Stimulated activated CD4-positive, alpha-beta T cell treated with anti-CD3 and anti-CD28 coated beads, Interleukin-2, amount 100 ng/mL, for 4 hours (primary cell): ENCODE results near the gene ABCA3.
"Not testable (repeated sequence)": the region's sequence is repeated elsewhere in the genome, so short reads cannot be mapped to it uniquely, and the experiment has no call there.

Source experiments
- DNase-seq: peaks from one replicate; pipeline ENCODE4 v3.0.0-alpha.2; 2020; ENCODE audit warnings: low read depth

ABCA3 gene

DNA sequence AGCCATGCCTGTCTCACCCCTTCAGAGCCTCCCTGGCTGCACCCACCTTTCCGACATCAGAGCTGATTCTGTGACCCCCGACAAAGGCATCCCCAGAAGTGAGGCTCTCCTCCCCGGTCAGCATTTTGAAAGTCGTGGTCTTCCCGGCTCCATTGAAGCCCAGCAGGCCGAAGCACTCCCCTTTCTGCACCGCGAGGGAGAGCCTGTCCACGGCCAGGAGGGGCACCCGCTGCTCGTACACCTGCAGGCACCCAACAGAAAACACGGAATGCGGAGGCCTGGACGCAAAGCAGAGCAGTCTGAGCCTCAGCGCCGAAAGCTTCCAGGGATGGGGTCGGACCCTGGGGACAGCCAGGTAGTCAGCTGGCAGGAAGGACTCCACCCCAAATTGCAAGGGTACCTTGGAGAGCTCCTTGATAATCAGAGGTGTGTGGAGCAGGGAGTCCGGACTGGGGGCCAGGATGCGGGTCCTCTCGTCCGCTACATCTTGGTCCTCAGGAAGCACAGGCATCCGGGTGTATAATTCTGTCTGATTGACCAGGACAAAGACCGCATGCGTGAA lies 59.5 kb downstream of the ABCA3 start:
- DNase-seq, result no peak

DNA sequence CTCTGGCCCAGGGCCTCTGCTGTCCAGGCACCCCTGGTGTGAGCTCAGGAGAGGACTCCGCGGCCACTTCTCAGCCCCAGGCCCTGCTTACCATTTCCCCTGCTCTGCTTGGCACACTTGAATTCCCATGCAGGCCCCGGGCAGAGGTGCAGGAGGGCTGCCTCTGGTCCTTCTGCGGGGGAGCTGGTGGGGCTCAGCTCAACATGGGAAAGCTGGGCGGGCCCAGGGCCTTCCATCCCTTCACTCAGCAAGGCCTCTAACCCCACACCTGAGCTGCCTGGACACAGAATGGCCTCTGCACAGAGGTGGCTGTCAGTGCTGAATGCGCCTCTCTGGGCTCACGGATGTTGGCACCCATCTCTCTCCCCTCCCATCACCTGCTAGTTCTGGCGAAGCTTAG lies 60.1 kb downstream of the ABCA3 start:
- no peak for DNase-seq

DNA sequence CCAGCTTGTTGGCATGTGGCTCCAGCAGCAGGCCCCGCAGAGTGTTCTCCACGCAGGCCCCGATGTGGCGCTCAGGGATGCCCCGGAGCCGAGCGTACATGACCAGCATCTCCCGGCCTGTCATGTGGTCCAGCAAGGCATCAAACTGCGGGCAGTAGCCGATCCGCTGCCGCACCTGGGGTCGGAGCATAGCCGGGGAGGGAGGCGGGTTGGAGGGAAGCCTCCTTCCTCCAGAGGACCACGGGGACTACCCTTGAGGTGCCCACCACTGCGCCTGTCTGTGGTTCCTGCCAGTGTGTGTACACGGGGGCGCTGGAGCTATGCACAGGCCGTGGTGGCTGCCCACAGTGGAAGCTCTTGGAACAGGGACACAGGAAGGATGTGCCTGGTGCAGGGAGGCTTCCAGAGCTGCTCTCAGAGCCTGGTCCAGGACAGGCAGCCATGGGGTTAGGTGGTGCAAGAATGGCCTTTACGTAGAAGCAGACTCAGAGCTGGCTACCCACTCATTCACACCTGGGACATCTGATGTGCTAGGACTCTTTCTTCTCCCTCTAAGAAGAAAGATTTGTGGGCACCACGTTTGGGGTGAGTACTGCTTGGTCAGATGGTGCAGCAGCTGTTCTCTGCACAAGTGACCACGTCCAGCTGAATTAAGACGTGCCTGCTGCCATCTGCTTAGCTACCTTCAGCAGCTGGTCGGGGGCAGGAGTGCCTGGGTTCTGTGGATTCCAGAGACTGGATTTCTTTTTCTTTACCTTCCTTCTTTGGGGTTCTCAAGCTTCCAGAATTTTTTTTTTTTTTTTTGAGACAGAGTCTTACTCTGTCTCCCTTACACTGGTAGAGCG lies 61.4 kb downstream of the ABCA3 start:
- no peak for DNase-seq

DNA sequence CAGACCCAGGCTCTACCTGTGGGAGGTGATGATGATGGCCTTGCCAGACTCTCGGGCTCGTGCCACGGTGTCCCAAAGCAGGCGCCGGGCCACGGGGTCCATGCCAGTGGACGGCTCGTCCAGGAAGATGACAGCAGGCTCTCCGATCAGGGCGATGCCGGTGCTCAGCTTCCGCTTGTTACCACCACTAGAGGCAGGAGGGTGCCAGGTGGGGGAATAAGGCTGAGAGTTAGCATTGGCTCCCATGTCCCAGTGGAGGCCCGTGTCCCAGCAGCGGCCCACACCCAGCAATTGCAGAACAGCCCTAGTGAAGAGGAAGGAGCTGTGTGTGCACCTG lies 62.3 kb downstream of the ABCA3 start:
- DNase-seq, result no peak

DNA sequence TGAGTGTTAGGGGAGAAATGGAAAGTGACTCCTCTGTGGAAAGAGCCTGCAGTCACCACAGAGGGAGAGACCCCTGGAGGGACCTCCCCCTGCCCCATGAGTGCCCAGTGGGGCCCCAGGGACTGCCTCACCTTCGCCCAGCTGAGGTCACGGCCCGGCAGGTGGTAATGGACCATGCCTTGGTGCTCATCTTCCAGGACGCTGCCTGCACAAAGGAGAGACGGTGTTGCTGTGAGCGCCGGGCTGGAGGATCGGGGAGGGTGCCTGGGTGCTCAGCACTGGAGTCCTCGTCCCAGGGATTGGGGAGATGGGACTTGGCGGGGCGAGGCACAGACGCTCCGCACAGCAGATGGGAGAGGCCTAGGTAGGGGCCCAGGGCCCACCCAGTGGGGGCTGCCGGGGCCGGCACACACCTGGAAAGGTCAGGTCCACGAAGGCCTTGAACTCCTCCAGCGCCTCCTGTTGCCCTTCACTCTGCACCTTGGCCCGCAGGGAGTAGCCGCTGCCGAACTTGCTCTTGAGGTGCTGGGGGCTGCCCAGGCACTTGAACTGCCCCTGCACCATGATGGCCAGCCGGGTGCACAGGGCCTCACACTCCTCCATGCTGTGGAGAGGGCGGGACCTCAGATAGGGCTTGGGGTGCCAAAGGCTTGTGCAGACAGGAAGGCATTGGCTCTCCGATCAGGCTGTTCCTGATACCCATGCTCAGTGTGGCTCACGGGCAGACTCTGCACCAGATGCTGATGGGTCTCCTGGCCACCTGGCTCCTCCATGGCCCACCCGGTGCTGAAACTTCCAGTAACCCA lies 62.9 kb downstream of the ABCA3 start:
- DNase-seq, result no peak

DNA sequence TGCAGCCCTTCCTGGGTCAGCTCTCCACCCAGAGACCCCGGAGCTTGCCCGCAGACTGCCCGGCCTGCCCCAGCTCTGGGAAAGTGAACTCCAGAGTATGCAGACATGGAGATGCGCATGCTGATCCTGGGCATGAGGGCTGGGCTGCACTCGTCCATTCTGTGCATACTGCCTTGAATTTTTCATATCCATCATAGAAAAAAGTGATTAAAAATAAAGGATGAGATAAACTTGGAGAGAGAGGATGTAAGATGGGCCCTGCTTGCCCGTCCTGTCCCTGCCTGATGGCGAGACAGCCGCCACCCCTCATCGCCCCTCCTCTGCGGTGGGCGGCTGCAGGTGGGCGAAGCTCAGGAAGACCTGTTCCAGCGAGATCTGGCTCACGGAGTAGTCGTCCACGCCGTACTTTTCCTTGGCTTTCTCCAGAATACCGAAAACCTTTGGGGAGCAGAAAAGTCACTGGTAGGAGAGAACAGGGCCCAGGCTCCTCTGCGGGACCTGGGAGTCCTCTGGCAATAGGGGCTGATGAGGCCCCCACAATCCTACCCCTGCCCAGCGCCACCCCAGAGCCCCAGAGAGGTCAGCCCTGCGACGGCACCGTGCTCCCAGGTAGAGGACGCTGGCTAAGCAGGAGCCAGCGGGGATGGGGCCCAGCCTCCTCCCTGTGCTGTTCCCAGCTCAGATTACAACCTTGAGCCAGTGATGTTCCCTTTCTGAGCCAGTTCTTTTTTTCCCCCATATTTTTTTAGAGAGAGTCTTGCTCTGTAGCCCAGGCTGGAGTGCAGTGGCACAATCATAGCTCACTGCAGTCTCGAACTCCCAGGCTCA lies 63.9 kb downstream of the ABCA3 start:
- no peak for DNase-seq

DNA sequence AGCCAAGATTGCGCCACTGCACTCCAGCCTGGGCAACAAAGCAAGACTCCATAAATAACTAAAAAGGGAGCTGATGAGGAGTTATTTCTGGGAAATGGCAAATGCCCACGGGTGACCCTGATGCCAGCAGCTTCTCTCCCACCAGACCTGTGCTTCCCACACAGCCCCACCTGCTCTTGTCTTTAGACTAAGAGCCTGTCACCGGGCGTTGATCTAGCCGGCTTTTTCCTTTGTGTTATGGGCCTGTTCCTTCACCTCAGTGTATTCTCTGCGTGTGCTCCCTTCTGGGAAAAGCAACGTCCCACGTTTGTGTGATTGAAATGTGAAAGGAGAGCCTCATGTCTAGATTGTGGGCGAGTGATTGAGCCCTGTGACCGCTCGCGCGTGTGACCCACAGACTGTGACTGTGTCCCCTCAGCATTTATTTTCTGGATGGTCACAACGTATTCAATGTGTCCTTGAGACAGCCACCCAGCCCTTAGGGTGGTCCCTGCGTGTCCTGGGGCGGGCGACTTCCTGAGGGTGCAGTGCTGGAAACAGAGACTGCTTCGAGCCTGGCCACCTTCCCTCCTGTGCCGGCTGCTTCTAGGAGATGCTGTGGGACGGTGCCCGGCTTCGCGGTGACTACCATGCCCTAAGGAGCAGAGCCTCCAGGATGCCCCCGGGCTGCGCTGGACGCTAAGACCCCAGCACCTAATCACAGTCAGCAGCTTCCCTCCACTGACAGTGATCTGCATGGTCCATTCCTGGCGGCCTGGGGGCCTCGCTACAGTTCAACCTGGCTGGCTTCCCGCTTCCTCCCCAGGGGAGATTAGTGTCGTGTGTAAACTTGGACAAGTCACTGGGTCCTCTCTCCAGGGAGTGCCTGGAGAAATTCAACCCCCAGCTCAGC lies 64.8 kb downstream of the ABCA3 start:
- DNase-seq, result no peak

DNA sequence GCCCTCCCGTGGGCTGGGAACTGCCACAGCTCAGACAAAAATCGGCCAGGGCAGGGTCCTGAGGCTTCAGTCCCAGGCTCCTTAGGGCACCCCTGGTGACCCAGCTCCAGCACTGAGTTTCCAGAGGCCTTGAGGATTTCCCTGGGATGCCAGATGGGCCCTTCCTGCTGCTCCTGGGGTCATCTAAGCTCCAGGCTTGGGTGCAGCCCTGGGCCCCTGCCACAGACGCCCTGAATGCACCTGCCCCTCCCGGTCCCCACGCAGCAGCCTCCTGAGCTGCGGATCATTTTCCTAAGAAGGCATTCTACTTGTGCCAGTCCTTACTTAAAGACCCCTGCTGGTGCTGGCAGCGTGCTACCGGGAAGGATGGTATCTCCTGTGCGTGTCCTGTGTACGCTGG lies 66.6 kb downstream of the ABCA3 start:
- DNase-seq, result no peak

DNA sequence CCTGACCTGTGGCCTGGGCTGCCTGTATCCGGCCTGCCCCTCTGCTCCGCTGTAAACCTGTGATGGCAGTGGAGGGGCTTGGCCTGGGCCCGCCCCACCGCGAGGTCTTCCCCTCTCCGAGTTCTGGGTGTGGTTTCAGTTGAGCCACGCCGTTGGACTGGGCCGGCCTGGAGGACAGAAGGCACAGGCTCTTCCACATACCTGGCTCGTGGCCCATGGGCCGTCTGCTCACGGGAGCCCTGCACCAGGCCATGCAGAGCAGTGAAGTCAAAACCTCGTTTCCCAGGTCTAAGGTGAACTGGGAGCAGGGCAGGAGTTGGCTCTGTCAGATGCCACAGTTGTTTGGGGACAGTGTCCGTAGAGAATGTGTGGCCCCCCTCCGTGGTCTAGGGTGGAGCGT lies 67.0 kb downstream of the ABCA3 start:
- DNase-seq, result no peak

DNA sequence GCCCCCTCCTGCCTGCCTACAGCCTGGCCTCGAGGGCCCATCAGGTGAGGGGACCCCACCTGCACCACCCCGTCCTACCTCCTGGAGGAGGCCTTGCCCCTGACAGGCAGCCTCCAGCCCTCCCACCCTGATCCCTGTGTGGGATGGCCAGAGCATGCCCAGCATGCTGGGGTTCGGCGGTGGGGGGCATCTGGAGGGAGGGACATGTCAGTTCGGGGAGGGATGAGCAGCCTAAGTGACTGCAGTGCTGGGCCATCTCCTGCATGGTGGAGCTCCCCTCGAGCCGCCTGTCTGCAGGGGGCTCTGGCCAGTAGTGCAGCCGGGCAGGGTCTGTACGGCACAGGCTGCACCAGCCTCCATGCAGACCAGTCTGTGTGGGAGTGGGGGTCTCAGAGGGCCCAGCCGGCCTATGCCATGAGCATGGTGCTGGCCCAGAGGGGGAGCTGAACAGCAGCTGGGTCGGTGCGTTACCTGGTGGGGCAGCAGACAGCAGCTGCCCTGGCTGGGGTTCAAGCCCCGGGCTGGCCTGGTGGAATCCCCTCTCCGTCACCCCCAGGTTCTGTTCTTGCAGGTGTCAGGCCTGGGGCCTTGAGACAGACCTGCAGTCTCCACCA lies 68.6 kb downstream of the ABCA3 start:
- DNase-seq, result no peak

DNA sequence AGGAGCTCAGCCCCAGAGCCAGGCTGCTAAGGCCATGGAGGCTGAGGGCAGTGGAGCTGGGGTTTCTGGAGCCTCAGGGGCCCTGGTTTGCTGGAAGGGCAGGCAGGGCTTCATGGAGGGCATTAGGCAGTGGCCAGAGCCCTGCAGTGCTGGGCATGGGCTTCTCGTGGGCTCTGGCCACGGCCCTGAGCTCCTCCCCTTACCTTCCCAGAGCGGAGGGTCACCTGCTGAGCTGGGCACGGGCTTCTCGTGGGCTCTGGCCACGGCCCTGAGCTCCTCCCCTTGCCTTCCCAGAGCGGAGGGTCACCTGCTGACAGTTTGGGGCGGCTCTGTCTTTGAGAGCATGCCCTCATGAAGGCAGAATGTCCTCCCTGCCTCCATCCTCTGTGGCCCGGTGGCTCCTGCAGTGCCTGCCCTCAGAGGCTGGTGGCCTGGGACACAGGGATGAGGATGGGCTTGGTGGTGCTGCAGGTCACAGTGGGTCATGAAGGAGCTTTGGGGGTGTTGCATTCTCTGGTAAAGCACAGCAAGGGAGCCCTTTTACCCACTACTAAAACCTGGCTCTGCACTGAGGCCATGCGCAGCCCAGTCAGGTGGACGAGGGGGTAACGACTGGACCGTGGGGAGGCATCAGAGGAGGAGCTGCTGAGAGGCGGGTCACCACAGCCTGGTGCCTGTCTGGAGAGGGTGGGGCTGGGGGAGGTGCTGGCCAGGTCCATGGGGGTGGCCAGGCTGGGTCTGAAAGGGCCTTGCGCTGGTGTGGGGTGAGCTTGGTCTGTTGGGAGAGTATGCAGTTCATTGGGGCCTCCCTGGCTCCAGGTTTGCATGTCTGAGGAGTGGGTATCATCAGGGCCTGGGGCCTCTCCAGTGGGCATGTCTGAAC lies 69.7 kb downstream of the ABCA3 start:
- DNase-seq, result no peak

DNA sequence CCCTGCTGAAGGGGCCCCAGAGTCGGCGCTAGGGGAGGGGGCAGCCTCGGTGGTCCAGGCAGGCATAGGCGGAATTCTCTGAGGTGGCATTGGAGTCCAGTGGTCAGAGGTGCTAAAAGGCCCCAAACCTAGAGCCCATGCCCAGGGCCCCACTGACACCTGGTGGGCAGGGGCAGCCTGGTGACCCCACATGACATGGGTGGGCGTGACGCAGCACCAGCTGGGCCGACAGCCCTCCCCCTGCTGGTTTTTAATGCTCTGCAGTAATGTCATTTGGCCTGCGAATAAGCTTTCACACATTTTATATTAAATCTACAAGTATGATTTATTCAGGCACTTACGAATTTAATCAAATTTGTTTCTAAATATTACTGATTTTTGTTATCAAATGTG lies 70.5 kb downstream of the ABCA3 start:
- DNase-seq, result no peak

DNA sequence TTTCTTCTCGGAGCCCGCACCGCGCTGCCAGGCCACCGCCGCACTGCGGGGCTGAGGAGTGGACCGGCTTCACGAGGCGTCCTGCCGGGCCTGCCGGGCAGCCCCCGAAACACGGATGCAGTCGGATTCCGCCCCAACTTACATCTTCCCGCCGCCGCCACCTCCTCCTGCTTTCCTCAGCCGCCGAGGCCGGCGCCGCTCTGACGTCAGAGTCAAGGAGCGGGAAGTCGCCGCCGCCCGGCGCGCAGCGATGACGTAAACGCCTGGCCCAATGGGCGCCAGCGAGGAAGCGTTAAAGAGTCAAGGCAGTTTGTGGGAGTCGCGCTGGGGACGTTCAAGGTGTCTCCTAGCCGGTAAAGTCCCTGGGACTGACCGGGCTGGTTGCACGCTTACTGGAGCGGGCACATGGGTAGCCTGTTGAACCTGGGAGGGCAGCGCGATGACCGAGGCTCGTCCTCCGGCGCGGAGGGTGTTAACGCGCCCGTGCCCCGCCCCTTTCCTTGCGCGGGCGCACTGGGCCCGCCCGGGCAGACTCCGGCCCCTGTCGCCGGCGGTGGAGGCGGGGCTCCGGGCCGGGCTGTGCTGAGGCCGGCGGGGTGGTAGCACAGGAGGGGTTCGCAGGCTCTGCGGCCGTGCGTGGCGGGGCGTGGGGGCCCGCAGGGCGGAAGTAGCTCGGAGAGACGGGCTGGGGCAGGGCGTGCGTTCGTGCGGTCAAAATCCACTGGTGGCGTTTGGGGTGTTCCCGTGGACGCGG lies 72.4 kb downstream of the ABCA3 start, which contains the start of gene RNPS1:
Gene RNPS1 (minus strand): TSS at position 214 of the 754 bp plus-strand sequence. CDS start 3,483 bp downstream, outside the sequence.
- DNase-seq, result peak; percentile 94

DNA sequence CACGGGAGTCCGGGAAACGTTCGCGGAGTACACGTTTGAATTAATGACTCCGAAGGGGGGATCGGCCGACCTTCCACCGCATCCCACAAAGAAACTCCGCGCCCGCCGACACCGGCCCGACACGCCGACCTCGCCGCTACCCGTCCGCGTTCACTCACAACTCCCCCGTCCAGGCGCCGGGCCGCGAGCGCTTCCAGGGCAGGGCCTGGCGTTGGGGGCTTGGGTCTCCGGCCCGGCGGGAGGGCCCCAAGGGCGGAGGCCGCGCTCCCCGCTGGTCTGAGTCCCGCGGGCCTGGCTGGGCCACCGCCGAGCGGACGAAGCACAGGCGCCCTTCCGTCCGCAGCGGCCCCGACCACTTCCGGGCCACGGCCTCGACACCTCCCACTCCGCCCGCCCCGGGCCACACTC lies 73.0 kb downstream of the ABCA3 start:
- not testable (repeated sequence) for DNase-seq

DNA sequence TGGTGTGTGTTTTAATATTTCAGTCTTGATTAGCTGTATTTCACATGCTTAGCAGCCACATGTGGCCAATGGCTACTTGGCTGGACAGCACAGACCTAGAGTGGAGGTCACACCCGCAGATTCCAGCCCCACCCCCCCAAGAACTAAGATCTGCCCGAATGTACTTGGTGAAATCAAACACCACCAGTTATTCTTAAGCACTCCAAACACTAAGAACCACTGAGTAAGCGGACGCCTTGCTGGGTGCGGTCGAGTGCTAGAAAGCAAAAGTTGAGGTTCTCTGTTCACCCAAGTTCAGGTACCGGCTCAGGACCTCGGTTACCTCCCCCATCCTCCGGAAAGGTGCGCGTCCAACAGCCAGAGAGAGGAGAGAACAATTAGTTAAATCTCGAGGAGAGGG lies 73.6 kb downstream of the ABCA3 start:
- DNase-seq, result not testable (repeated sequence)

DNA sequence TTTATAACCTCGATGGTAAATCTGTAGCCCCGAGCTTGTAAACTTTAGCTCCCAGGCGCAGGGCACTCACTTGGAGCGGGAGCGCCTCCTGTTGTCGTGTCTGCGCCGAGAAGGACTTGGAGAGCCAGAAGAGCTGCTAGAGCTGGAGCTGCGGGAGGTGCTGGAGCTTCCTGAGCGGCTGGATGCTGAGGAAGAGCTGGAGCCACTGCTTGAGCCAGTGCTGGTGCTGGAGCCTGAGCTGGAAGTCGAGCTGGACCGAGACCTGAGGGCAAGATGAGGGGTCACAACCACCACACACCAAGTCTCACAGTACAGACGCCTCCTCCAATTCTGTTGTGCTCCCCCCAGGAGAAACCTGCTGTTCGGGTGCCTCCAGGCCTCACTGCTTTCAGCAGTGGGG lies 77.5 kb downstream of the ABCA3 start:
- DNase-seq, result not testable (repeated sequence)

DNA sequence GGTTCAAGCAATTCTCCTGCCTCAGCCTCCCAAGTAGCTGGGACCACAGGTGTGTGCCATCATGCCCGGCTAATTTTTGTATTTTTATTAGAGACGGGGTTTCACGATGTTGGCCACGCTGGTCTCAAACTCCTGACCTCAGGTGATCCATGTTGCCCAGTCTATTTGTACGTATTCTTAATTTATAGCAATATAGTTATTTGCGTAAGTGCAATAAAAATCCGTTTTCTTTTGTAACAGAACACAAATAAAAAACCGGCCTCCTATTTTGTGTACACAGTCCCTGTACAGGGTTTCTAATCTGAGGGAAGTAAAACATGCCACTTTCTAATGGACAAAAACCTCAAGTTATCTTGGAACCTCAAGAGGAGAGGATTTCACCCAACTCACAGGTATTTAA lies 80.3 kb downstream of the ABCA3 start:
- DNase-seq, result no peak

DNA sequence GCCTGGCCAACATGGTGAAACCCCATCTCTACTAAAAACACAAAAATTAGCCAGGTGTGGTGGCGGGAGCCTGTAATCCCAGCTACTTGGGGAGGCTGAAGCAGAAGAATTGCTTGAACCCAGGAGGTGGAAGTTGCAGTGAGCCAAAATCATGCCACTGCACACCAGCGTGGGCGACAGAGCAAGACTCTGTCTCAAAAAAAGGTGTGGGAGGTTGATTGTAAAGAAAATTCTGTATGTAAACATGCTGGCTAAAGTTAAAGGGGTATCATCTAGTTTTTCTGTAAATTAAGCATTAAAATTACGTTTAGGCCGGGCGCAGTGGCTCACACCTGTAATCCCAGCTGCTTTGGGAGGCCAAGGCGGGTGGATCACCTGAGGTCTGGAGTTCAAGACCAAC lies 82.0 kb downstream of the ABCA3 start:
- DNase-seq, result not testable (repeated sequence)

DNA sequence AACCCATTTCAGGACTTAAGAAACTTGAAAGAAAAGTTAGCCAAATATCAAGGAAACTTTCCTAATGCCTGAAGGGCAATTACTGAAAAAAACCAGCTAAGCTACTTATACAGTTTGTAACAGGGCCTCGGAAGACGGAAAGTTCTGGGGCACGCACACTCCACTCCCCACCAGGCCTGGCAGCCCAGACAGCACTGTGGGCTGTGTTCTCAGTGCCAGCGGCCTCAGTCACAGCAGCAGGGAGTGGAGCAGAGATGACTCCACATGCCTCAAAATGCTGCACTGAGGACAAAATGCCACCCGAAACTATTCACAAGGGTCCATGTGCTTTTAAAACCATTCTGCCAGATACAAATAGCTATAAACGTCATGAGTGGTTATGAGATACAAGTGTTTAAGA lies 82.8 kb downstream of the ABCA3 start:
- DNase-seq, result no peak
